ENCODE results near the gene OXER1.

The OXER1 gene

GRCh38 chr2:42793334-42794270, 29.7 kb upstream of the OXER1 start:
- DNase-seq (ENCODE audit: low read depth in 2 of 2), result no peak

- no peak for DNase-seq (ENCODE audit: low read depth in 2 of 2)
Measured at GRCh38 chr2:42792583-42793333, 28.8 kb upstream of the OXER1 start, which contains the start of gene HAAO. TSS of gene HAAO (minus strand) at chr2:42792583. CDS start at chr2:42792536, 47 bp downstream.

DNA sequence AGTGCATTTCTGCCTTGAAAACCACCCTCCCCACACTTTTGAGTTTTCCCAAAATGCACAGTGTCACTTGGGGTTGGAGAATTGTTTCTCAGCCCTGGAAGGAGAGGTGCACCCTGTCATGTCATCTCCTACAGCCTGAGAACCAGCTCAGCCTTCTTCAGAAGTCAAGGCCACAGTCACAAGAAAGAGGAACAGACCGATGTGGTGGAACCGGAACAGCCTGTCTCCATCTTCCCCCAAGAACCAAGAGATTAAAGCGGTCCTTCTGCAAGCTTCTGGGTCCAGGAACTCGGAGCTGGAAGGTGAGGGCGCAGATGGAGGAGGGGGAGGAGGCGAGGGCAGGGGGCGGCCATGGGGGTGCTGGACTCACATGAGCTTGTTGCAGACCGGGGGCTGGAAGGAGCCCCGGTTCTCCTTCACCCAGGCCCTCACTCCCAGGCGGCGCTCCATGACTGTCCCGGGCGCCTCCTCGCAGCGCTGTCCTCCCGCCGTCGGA, 28.2 kb upstream of the OXER1 start:
- DNase-seq (ENCODE audit: low read depth in 2 of 2), result no peak

GRCh38 chr2:42791606-42792005, 27.7 kb upstream of the OXER1 start:
- no peak for DNase-seq (ENCODE audit: low read depth in 2 of 2)

GRCh38 chr2:42789751-42790150, 25.8 kb upstream of the OXER1 start:
- no peak for DNase-seq (ENCODE audit: low read depth in 2 of 2)

GRCh38 chr2:42788882-42789281, 24.9 kb upstream of the OXER1 start:
- no peak for DNase-seq (ENCODE audit: low read depth in 2 of 2)

DNA sequence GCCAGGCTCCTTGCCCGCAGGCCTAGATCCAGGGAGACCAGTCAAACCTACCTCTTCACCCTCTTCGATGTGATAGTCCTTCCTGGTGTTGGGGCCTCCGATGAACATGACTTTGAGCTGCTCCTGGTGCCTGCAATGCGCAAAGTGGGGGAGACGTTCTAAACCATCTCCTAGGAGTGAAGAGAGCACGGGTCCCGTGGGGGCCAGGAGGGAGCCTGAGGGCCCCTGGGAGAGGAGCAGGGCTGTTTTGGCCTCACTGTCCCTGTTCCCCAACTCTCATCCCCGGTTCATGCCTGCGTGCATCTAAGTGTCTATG, 24.5 kb upstream of the OXER1 start:
- DNase-seq (ENCODE audit: low read depth in 2 of 2), result no peak

DNA sequence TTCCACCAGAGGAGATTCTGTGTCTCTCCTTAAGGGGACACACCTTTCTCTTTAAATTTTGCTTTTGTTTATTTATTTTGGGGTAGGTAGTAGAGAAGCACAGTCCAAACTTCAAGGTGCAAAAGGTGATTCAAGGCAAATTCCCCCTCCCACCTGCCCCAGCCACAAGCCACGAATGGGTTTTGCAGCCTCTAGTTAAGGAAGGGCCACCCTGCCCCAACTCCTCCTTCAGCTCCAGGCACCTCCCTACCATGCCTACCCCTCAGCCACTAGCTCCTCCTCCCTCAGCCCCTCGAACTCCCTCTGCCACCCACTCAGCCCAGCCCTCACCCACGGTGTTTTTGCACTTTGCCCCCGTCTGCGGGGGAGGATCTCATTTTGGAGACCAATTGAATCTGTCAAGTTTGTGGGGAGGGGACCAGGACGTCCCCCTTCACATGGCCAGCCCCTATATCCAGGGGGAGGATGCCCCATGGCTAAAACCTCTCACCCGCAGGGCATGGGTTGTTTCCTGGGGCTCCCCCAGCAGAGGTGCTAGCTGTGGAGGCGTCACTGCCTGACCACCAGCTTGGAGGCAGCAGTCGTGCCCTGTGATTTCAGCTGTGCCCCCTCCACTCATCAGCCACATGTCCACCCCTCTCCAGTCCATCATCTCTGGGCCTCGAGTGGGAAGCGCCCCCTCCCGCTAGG, 24.0 kb upstream of the OXER1 start:
- DNase-seq (ENCODE audit: low read depth in 2 of 2), result no peak

DNA sequence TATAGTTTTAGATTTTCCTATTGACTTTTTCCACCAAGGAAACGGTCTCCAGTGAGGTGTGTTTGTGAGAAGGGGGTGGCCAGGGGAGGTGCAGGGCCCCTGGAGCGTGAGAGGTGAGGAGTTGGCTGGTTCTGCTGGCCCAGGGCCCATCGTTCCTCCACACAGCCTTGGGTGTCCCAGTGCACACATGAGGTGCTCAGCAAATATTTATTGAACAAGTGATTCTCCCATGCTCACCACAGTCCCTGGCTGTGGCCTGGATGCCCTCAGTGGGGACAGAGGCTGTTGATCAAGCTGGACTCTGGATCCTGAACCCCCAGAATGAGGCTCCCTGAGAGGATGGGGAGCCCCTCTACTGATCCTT, 23.5 kb upstream of the OXER1 start:
- no peak for DNase-seq (ENCODE audit: low read depth in 2 of 2)

DNA sequence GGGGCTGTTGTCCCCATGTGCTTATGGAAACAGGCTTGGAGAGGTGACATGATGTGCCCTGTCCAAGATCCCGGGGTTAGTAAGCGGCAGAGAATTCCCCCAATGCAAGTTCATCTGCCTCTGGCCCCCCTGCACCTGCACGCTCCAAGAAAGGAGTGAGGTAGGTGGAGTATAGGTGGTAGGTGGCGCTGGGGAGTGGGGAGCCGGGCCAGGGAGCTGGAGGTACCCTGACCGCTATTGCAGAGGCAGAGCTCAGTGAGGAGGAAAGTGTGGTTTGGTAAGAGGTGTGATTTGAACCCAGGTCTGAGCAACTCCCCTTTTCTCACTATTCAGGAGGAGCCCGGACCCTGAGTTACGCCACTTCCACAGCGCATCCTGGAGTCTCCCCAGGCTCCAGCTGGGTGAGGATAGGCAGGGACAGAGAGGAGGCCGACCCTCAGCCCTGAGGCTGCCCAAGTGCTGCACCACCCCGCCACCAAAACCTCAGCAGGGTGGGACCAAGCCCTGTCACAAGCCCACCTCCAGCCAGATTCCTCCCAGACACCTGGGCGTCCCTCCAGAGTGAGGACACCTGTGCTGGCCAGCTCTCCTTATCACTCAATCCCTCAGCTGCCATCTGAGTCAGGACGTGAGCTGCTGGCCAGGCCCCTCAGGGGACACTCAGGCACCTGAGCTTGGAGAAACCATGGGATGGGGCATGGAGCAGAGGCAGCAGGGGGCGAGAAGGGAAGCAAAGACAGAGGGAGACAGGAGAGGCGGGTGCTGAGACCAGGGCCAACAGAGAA, 22.8 kb upstream of the OXER1 start:
- DNase-seq (ENCODE audit: low read depth in 2 of 2), result no peak

DNA sequence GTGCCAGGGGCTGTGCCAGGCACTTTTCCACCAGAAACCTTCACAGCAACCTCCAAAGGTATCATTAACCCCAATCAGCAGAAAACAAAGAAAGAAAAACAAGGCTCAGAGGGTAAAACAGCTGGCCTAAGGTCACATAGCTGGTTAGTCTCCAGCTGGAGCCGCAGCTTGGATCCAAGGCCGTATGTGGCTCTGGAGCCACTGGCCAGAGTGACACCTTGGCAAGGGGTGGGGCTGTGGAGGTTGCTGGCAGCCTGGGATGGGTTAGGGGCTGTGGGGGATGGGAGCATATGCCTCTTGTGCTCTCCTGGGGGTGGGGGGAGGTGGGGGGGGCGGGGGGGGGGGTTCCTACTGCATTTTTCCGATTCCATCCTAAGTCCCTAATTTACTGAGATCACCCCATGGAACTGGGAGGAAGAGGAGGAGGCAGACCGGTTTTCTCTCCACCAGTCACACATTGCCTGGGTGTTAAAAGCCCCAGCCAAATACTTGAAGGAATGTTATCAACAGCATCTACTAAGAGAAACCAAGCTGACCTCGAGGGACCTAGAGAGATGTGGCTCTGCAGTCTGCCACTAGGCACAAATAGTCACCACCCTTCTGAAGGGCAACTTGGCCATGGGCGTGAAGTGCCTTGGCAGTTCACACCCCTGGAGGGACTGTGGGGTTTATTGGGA, 20.4 kb upstream of the OXER1 start:
- no peak for DNase-seq (ENCODE audit: low read depth in 2 of 2)

GRCh38 chr2:42783511-42783910, 19.6 kb upstream of the OXER1 start:
- no peak for DNase-seq (ENCODE audit: low read depth in 2 of 2)

GRCh38 chr2:42781181-42781580, 17.2 kb upstream of the OXER1 start:
- DNase-seq (ENCODE audit: low read depth in 2 of 2), result no peak

DNA sequence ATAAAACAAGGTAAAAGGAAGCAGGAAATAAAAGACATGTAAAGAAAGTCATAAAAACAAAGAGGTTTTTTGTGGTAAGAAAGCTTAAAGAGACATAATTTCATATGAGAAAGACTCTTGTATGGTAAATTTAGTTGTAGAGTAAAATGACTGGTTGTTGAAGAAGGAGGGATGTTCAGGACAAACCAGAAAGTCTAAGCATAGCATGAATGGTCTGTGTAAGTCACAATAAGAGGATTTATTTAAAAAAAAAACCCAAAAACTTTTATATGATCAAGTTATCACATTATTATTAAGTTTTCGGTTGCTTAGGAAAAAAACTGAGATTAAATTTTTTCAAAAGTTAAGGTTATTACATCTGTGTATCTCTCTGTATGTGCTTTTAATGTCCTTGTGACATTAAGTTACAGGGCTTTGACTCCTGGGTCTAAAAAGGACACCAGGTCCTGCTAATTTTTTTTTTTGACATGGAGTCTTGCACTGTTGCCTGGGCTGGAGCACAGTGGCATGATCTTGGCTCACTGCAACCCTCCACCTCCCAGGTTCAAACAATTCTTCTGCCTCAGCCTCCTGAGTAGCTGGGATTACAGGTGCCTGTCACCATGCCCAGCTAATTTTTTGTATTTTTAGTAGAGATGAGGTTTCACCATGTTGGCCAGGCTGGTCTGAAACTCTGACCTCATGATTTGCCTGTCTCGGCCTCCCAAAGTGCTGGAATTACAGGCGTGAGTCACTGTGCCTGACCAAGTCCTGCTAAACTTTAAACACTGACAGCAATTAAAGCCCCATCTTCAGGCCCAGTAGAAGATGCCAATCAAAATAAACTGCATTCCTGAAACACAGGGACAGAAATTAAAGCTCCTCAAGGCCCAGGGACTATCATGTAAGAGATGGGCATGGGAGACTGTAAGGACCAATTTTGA, 14.2 kb upstream of the OXER1 start:
- no peak for DNase-seq (ENCODE audit: low read depth in 2 of 2)

DNA sequence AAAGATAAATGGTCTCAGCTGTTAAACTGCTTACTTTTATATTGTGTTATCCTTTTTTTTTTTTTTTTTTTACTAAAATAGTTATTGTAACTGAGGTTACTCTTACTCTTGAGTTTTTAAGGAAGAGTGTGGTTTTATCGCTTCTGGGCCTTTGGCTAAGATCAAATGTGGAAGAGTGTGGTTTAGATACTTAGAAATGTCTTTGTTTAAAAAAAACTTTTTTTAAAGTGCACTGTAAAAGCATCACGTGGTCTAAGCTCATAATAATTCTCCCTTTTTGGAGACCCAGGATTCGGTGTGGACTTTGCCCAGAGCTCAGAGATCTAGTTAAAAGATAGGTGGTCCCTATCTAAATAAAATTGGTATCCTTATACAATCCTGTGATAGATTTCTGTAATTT, 11.9 kb upstream of the OXER1 start:
- DNase-seq (ENCODE audit: low read depth in 2 of 2), result no peak

DNA sequence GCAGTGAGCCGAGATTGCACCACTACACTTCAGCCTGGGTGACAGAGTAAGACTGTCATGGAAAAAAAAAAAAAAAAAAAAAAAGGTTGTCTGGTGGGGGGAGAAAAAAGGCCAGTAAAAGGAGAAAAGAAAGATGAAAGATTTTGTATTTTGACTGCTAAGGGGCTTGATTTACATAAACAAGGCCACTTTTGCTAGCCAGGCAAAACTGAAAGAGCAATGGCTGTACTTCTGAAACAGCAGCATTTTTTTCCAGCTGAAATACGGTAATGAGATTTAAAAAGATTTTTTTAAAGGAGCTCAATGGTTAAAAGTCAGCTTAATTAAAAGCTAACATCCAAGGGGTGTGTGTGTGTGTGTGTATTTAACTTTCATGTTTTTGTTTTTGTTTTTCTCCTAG, 11.3 kb upstream of the OXER1 start:
- no peak for DNase-seq (ENCODE audit: low read depth in 2 of 2)

- no peak for DNase-seq (ENCODE audit: low read depth in 2 of 2)
Measured at GRCh38 chr2:42771546-42772153, 7.7 kb upstream of the OXER1 start.

GRCh38 chr2:42770288-42771131, 6.6 kb upstream of the OXER1 start:
- DNase-seq (ENCODE audit: low read depth in 2 of 2), result no peak

Data from stimulated activated CD4-positive, alpha-beta T cell treated with anti-CD3 and anti-CD28 coated beads, Interleukin-1b, Interleukin-23, amount 100 ng/mL, for 1 hour (primary cell).